ENCODE data around the gene SPSB4. TPM values are rescaled to one million over a fixed set of nuclear protein-coding genes. Genes with fewer than 3 reads are reported as not detected.
A peak's percentile ranks its signal among the peaks of the same experiment; 100 is the strongest.

The SPSB4 gene
- polyA plus RNA-seq, 3 donors, result 13.7 to 17.5 (median 14.1) TPM

DNA sequence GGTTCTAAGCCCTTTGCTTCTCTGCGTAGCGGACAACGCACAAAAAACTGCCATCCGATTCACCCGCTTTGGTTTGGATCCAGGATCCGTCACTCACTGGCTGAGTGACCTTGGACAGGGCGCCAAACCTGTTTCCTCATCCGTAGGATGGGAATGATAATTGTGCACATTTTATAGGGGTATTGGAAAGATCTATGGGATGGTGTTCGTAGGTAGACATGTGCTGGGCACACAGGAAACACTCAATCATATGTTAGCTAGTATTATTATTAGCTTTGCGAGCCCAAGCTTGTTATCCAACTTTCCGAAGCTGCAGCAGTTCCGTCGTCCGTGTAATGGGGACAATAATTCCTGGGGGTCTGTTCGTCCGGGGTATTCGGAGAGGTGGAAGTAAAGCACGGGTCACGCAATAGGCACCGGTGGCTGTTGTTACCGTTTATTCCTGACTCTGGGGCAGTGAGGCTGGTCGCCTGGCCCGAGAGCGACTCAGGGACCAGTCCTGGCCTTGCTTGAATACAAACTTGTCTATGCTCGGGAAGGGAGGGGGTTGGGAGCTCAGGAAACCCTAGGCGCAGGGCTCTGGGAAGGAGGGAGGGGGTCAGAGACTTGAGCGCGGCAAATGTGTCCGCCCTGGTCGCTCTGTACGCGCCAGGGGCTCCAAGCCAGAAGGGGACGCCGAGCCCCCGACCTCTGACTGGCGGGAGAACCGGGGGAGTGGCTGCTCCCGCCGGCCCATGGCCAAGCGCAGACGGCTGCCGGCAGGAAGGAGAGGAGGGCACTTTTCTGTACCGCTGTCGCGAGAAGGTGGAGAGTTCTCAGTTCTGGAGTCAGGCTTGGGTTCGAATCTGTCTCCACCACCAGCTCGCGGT lies 1.3 kb downstream of the SPSB4 start:
- DNase-seq (ENCODE audit: low read depth in 3 of 3, low spot score in 2 of 3), result peak in 1 of 3 donors; percentile 43

DNA sequence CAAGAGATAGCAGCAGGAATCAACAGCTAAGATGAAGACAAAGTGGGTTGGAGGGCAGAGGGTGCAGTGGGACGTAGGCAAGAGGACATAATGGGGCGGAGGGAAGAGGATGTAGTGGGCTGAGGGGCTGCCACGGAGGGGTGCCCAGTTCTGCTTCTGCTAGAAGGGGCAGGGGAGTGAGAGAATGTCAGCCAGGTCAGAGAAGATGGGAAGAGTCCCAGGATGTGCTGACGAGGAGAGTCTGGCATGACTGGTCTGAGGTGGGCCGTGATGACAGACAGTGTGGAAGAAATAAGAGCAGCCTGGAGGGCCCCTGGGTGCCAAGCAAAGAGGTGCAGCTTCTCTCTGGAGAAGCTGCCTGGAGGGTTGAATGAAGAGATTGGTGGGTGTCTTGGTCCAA lies 4.0 kb downstream of the SPSB4 start:
- no peak for DNase-seq (ENCODE audit: low read depth in 3 of 3, low spot score in 2 of 3)

DNA sequence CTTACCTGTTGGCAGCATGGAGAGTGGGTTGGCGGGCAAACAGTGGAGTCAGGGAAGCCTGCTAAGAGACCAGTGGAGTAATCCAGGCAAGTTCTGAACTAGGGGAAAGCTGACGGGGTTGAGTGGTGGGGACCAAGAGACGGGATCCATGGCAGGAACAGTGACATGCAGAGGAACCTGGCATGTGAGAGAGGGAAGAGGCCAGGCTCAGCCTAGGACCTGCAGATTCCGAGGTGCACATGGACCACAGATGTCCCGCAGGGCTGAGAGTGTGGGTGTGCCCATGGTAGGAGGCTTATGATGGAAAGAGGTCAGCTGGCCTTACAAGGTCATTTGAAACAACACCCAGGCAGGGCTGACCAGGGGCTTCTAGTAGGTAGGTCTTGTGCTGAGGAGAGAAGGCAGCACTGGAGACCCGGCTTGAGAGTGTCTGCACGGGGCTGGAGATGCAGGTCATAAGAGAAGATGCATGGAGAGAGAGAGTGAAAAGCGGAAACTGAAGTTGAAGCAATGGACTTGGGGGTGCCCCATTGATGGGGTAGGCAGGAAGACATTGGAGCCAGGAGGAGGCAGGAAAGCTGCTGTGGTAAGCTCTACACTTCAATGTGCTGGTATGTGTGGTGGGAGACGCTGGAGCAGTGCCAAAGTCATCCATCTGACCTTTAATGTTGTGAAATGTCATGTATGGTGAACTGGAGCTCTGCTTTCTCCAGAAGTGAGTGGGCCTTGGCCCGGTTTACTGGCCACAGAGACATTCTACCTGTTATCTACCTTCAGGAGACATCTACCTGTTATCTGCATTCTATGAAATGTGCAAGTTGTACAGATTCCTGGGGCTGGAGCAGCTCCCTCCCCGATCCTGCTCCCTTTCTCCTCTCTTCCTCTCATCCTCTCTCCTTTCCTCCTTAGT lies 4.6 kb downstream of the SPSB4 start:
- DNase-seq (ENCODE audit: low read depth in 3 of 3, low spot score in 2 of 3), result no peak

GRCh38 chr3:141056751-141057171 lies 5.6 kb downstream of the SPSB4 start:
- no peak for DNase-seq (ENCODE audit: low read depth in 3 of 3, low spot score in 2 of 3)

DNA sequence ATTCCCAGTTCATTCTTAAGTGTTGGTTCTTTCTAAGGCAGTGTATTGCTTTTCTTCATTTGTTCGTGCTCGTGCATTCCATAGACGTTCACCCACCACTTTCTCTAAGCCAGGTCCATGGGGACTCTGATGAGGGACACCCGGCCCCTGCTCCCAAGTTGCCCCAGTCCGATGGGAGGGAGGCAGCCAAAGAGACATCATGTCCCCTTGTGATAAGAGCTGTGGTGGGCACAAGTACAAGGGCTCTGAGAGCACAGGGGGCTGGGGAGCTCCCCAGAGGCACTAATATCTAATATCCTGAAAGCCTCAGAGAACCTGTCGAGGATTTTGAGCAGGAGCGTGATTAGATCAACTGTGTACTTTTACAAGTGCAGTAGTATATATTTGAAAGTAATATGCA lies 6.3 kb downstream of the SPSB4 start:
- DNase-seq (ENCODE audit: low read depth in 3 of 3, low spot score in 2 of 3), result no peak

DNA sequence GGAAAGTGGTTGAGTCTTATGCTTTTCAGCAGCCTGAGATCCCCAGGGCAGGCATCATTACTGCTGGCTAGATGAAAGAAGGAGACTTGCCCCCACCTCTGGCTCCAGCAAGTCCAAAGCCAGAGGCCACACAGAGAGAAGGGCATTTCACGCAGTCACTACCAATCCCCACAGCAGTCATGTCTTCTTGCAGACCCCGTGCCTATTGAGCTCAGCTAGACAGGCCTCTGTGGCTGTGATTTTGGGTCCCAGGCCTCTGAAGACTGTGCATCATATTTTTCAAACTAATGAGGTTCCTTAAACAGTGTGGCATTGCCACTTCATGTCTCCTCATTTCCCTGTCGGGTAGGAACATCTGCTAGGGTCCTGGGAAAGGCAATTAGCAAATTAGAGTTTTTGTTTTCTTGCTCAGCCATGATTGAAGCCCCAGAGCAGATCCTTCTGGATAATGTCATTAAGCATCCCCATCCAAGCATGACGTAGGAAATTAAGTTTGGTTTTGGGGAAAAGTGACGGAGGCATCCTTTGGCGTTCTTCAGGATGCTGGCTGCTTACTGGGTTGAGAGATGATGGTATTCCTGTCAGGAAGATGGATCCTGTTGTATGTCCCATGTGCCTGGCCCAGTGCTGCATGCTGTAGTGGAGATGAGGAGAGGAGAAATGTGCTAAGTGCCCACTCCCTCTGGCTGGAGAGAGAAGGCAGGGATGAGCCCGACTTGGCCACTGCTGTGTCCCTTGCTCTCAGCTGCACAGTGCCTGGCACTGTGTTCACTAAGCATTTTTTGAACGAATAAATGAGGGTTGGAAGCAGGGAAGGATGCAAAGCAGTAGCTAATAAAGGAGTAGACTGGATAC lies 7.0 kb downstream of the SPSB4 start:
- no peak for DNase-seq (ENCODE audit: low read depth in 3 of 3, low spot score in 2 of 3)

DNA sequence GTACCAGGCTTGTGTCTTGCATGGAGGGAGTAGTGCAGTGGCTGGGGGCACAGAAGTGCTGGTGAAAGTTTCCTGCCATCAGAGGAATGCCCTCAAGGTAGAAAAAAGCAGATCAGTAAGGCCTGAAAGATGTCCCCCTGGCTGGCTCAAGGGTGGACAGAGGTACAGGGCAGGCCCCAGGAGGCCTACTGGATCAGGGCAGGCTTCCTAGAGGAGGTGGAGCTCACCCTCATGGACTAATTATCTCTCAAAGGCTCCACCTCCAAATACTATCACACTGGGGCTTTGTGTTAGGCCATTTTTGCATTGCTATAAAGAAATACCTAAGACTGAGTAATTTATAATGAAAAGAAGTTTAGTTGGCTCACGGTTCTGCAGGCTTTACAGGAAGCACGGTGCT lies 7.8 kb downstream of the SPSB4 start:
- no peak for DNase-seq (ENCODE audit: low read depth in 3 of 3, low spot score in 2 of 3)

DNA sequence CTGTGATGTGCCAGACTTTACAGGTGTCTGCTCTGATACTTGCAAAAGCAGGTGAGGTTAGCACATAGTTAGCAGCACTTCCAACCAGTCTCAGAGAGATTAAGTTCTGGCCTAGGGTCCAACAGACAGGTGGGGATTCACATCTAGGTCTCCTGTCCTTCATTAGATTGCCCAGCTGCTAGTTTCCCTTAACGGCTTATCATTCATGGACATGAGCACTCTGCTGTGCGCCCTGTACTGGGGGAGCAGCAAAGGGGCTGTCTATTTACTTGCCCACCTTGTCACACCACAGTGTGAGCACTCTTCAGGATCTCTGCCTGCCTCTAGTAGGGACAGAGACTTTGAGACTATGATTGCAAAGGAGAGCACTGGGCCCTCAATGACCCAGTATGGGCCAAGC lies 8.7 kb downstream of the SPSB4 start:
- DNase-seq (ENCODE audit: low read depth in 3 of 3, low spot score in 2 of 3), result no peak

- DNase-seq (ENCODE audit: low read depth in 3 of 3, low spot score in 2 of 3), result no peak
Observed at GRCh38 chr3:141060327-141060726, 9.2 kb downstream of the SPSB4 start.

- no peak for DNase-seq (ENCODE audit: low read depth in 3 of 3, low spot score in 2 of 3)
Observed at GRCh38 chr3:141063831-141064230, 12.7 kb downstream of the SPSB4 start.

DNA sequence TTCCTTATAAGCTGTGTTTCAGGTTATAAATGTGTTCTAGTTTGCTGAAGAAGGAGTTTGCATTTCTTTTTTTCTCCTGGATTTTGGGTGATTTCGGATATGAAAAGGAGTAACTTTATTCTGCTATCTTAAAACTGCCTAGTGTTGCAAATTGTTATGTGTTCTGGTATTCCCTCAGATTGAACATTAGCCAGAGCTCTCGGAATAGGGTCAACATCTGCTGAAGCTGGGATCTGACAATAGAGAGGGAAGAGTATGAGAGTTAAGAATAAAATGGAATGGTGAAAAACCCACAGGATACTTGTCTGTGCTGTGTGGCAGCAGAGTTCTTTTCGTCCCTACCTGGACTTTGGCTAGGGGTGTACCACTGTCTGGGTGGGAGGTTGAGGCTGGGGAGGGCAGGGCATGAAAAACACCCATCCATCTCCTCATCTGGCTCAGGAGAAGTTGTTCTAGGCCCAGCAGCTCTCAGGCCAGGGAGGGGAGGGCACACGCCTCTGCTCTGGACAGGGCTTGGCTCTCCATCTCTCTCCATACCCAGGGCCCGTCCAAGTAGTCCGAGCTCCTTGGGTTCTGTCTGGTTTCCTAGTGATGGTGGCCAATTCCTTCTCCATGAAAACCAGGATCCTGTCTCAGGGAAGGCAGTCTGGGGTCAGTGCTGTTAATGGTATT lies 13.2 kb downstream of the SPSB4 start:
- no peak for DNase-seq (ENCODE audit: low read depth in 3 of 3, low spot score in 2 of 3)

GRCh38 chr3:141065258-141065657 lies 14.1 kb downstream of the SPSB4 start:
- DNase-seq (ENCODE audit: low read depth in 3 of 3, low spot score in 2 of 3), result no peak

- no peak for DNase-seq (ENCODE audit: low read depth in 3 of 3, low spot score in 2 of 3)
Observed at GRCh38 chr3:141065841-141066805, 15.0 kb downstream of the SPSB4 start.

DNA sequence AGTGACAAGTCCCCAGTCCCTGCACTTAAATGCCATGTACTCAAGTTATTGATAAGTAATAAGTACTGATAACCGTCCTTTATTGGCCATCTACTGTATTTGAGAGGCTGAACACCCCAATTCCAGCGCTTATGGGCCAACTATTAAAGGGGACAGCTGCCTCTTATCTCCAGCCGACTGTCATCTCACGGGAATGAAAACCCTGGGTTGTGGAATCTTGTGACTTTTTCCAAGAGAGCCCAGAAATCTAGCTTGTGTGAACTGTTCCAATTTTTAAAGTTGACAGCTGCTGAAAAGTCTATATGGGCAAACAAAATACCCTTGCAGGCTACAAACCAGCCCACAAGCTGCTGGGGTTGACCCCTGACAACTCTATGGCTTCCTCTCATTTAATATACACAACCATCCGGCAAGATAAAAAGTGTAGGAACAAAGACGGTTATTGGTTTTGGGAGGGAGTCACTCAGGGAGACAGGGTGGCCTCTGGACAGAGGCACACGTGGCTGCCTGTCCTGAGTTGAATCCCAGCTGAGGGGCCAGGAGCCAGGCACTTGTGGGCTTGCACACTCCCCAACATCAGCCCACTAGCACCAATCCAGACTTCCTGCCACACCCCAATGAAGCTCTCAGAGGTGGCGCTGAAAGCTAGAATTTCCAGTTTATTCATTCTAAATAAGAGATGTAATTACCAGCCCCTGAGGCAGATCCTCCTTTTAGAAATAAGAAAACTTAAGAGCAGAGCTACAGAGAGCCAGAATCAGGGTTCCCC lies 16.2 kb downstream of the SPSB4 start:
- DNase-seq (ENCODE audit: low read depth in 3 of 3, low spot score in 2 of 3), result no peak

DNA sequence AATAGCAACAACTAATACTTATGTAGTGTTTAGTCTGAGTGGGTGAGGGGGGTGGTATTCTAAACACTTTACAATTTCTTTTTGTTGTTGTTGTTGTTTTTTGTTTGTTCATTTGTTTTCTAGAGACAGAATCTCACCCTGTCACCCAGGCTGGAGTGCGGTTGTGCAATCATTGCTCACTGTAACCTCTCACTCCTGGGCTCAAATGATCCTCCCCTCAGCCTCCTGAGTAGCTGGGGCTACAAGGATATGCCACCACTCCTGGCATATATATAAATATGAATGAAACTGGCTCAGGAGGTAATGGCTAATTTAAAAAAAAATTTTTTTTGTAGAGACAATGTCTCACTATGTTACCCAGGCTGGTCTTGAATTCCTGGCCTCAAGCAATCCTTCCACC lies 19.1 kb downstream of the SPSB4 start:
- DNase-seq (ENCODE audit: low read depth in 3 of 3, low spot score in 2 of 3), result no peak

DNA sequence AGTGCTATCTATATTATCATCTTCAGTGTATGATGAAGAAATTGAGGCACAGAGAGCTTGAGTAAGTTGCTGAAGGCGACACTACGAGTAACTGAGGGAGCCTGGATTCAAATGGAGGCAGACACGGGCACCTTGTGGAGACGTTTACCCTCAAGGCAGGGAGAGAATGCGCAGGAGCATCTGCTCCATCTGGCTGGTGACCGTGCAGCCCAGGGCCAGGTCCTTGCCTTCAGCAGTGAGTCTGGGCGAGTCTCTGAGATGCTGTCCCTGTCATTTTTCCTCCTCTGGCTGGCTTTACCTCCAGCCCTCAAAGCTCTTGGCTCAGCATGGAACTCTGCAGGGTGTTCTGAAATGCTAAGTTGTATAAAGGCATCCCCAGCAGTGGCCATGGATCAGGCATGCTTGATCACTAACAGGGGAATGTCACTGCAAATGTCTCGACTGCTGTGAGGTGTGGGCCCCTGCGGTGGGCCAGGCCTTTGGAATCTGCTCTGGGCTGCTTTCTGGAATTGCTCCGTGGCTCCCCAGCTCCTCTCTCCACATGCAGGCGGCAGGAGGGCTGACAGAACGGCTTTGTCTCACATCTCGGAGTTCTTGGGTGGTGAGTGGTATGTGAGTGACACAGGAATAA lies 19.7 kb downstream of the SPSB4 start:
- no peak for DNase-seq (ENCODE audit: low read depth in 3 of 3, low spot score in 2 of 3)

- DNase-seq (ENCODE audit: low read depth in 3 of 3, low spot score in 2 of 3), result no peak
Observed at GRCh38 chr3:141071681-141072260, 20.6 kb downstream of the SPSB4 start.
